NB4 (cell line): ENCODE results near the gene NPAS1.

ENCODE experiments used
- DNase-seq: peaks from one replicate; pipeline ENCODE4 v3.0.0; 2010; ENCODE audit warnings: low read depth
- H3K4me3 ChIP-seq: one replicate; pipeline ENCODE4 v1.5.1; 2011; ENCODE audit warnings: mild to moderate bottlenecking, low read depth, low read length, moderate library complexity
- MYC ChIP-seq: IDR thresholded peaks from 2 replicates; pipeline ENCODE4 v1.6.1; 2011; ENCODE audit warnings: low read depth, low read length
- POLR2A ChIP-seq: IDR thresholded peaks from 2 replicates; pipeline ENCODE4 v1.6.1; 2011; ENCODE audit warnings: mild to moderate bottlenecking; ENCODE audit not compliant: insufficient read length; ENCODE audit errors: extremely low read depth
- TF ChIP-seq, protein P1 (sequence below): IDR thresholded peaks from one replicate; pipeline ENCODE4 v1.5.1; 2012; ENCODE audit warnings: low read depth, low read length
- TF ChIP-seq, protein P2 (sequence below): IDR thresholded peaks from 2 replicates; pipeline ENCODE4 v1.6.1; 2011; ENCODE audit warnings: low read depth, low read length

NPAS1 gene

DNA sequence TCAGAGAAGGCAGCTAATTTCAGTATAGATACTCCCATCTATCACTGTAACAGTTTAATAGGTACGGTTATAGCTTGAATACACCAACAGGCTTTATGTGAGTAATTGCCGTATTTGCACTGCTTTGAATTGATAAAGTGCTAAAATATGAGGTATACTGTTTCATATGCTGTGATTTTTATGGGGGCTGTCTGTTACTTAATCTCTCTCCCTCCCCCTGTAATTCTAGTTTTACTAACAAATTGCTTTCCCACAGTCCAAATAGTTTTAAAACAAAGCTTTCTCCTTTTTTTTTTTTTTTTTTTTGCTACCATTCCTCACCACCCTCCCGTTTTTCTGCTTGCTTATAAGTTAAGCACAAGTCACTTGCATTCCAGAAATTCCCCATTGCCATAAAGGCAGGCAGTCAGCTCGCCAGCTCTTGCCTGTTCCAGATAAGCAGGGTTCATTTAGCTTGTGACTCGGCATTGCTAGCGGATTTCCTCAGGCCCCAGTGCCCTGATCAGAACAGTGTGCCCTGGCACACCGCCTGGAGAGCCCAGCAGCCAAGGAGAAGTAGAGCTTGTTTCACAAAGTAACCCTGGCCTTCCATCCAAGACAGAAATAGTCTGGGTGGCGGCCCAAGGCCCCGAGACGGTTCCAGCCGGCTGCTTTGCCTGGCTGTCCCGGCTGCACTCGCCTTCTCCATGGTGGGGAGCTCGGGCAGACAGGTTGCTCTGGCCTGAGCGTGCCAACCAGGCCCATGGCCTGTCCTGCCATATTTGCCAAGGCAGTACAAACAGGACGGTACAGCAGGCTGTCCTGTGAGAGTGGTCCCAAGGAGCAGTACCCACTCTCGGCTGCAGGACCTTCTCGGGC is 43.5 kb upstream of the NPAS1 start:
- TF ChIP-seq POLR2A (no peak), MYC (no peak)
- TF ChIP-seq, protein P1, sequence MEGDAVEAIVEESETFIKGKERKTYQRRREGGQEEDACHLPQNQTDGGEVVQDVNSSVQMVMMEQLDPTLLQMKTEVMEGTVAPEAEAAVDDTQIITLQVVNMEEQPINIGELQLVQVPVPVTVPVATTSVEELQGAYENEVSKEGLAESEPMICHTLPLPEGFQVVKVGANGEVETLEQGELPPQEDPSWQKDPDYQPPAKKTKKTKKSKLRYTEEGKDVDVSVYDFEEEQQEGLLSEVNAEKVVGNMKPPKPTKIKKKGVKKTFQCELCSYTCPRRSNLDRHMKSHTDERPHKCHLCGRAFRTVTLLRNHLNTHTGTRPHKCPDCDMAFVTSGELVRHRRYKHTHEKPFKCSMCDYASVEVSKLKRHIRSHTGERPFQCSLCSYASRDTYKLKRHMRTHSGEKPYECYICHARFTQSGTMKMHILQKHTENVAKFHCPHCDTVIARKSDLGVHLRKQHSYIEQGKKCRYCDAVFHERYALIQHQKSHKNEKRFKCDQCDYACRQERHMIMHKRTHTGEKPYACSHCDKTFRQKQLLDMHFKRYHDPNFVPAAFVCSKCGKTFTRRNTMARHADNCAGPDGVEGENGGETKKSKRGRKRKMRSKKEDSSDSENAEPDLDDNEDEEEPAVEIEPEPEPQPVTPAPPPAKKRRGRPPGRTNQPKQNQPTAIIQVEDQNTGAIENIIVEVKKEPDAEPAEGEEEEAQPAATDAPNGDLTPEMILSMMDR, result no peak
- TF ChIP-seq, protein P2, sequence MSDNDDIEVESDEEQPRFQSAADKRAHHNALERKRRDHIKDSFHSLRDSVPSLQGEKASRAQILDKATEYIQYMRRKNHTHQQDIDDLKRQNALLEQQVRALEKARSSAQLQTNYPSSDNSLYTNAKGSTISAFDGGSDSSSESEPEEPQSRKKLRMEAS, result no peak
- H3K4me3 ChIP-seq, result no peak overlapping the region
- DNase-seq, result no peak

DNA sequence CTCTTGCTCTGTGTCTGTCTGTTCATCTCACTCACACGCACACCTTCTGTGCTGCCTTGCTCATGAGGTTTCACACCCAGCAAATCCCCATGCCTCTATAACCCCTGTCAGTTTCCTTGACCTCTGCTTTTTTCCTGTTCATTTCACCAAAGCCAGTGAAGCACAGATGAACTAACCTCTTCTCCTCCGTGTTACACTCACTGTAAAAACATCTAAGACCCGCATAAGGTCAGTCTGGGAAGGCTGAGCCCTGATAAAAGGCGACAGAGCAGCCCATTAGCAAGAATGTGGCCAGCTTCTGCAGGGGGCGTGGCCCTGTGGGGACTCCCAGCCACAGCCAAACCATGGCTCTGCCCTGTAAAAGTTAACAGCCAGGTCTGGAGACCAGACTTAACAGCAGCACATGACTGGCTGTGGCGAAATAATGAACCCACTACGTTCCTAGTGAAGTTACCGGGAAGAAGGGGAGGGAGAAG is 42.8 kb upstream of the NPAS1 start:
- DNase-seq, result peak; percentile 65
- H3K4me3 ChIP-seq, result no peak overlapping the region
- TF ChIP-seq MYC (peak; percentile 57), POLR2A (peak; percentile 4)
- TF ChIP-seq, protein P2, result peak; percentile 48
- TF ChIP-seq, protein P1, result no peak

DNA sequence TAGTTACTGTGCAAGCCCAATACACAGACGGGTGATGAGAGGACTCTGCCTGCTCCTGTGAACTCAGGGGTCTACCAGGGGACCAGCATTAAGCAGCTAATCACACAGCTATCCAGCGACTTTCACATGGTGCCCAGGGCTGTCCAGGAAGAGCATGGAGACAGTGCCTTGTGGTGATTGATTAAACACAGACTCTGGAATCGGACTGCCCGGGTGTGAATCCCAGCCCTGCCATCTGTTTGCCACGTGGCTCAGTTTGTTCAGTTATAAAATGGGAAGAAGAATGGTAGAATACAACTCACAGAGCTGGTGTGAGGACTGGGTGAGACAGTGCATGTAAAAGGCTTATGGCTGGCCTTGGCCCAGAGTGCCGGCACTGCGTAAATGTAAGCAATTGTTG is 42.1 kb upstream of the NPAS1 start:
- TF ChIP-seq, protein P2, result no peak
- TF ChIP-seq, protein P1, result no peak
- TF ChIP-seq POLR2A, result no peak
- TF ChIP-seq MYC, result no peak
- DNase-seq, result no peak

DNA sequence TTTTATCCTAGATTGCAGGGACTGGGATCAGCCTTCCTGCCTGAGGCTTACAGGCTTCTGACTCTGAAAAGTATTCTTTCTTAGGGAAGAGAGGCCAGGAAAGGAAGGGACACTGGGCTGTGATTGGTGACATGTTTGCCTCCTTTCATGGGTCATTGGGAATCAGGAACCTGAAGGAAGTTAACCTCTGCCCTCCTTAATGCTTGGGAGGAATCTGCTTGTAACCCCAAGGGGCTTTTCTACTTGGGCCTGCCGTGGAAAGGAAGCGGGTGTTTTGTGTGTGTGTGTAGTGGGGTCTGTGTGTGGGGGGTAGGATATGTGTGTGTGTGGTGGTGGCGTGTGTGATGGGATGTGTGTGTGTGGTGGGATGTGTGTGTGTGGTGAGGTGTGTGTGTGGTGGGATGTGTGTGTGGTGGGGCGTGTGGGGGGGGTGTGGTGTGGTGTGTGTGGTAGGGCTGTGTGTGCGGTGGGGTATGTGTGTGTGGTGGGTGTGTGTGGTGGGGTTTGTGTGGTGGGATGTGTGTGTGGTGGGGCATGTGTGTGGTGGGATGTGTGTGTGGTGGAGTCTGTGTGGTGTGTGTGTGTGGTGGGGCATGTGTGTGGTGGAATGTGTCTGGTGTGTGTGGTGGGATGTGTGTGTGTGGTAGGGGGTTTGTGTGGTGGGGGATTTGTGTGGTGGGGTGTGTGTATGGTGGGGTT is 41.3 kb upstream of the NPAS1 start:
- no peak overlapping the region for H3K4me3 ChIP-seq
- no peak for DNase-seq
- TF ChIP-seq, protein P1, result no peak
- TF ChIP-seq, protein P2, result no peak
- no peak for TF ChIP-seq POLR2A
- TF ChIP-seq MYC, result no peak

More for the DNA sequence above, 42.1 kb upstream of the NPAS1 start:
- H3K4me3 ChIP-seq, result no peak overlapping the region

DNA sequence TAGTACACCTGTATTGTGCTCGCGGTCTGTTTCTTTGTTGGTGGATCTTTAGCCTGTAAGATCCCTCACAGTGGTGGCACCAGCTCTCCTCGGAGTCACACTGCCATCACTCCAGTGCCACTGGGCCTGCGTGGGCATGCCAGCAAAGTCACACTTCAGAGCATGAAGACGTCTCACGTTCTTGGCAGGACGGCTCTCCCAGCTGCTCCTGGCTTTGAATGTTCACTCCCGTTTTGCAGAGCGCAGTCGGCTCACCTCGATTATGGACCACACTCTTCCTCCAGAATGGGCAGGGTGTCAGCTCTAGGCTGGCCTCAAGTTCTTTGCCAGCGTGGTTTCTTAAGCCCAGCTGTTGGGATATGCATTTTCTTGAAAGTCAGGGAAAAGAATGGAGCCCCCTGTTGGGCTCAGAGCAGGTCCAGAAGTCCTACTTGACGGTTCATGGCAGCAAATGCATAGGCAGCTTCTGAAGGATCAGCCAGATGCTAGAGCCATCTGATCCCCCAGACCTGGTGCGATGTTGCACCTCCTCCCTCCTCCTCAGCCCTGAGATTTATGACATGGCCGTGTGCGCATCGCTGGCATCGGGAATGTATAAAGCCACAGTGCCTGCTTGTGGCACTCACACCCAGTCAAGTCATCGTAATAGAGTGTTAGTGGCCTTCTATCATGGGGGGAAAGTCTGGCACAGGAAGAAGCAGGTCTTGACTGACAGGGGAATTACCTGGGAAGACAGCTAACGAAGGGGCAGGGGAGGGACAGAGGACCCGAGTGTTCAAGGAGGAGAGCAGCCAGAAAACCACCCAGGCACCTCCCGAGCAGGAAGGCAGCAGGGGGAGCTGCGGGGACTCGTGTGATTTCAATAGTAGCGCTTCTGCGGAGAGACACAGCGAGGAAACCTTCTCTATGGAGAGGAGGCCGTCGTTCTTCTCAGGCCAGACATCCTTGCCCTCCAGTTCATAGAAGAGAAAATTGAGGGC is 40.2 kb upstream of the NPAS1 start:
- H3K4me3 ChIP-seq, result no peak overlapping the region
- TF ChIP-seq MYC, result no peak
- TF ChIP-seq, protein P1, result no peak
- TF ChIP-seq POLR2A, result no peak
- TF ChIP-seq, protein P2, result no peak
- no peak for DNase-seq
